HEK293T (cell line): ENCODE data around the gene HSD3B1.

Experiments
- ARNT ChIP-seq: fragments of 450-650 bp; IDR thresholded peaks from 2 replicates; pipeline ENCODE4 v1.6.1; 2017; ENCODE audit warnings: mild to moderate bottlenecking
- BHLHE40 ChIP-seq: fragments of 450-650 bp; IDR thresholded peaks from 2 replicates; pipeline ENCODE4 v1.6.1; 2016; ENCODE audit warnings: mild to moderate bottlenecking, moderate library complexity, borderline replicate concordance
- ELF4 ChIP-seq: fragments of 450-650 bp; IDR thresholded peaks from 2 replicates; pipeline ENCODE4 v1.6.1; 2017; ENCODE audit warnings: antibody characterized with exemption
- FOXA1 ChIP-seq: fragments of 450-650 bp; IDR thresholded peaks from 2 replicates; pipeline ENCODE4 v1.6.1; 2016; ENCODE audit warnings: mild to moderate bottlenecking
- FOXK2 ChIP-seq: fragments of 450-650 bp; IDR thresholded peaks from 2 replicates; pipeline ENCODE4 v1.6.1; 2016; ENCODE audit warnings: mild to moderate bottlenecking
- FOXM1 ChIP-seq: fragments of 450-650 bp; IDR thresholded peaks from 2 replicates; pipeline ENCODE4 v1.6.1; 2017; ENCODE audit warnings: mild to moderate bottlenecking, borderline replicate concordance
- HDGF ChIP-seq: fragments of 450-650 bp; IDR thresholded peaks from 2 replicates; pipeline ENCODE4 v1.6.1; 2017; ENCODE audit warnings: antibody characterized with exemption, borderline replicate concordance
- LEF1 ChIP-seq: fragments of 450-650 bp; IDR thresholded peaks from 2 replicates; pipeline ENCODE4 v1.6.1; 2017; ENCODE audit warnings: mild to moderate bottlenecking, borderline replicate concordance
- NFRKB ChIP-seq: fragments of 450-650 bp; IDR thresholded peaks from 2 replicates; pipeline ENCODE4 v1.6.1; 2016; ENCODE audit warnings: mild to moderate bottlenecking, moderate library complexity
- SP1 ChIP-seq: fragments of 450-650 bp; IDR thresholded peaks from 2 replicates; pipeline ENCODE4 v1.6.1; 2017
- ZNF384 ChIP-seq: fragments of 450-650 bp; IDR thresholded peaks from 2 replicates; pipeline ENCODE4 v1.6.1; 2016
- TF ChIP-seq, protein P1 (sequence below): fragments of 450-650 bp; IDR thresholded peaks from 2 replicates; pipeline ENCODE4 v1.6.1; 2016

GRCh38 chr1:119506941-119507340 is at the start of gene HSD3B1:
- TF ChIP-seq SP1 (no peak), HDGF (no peak), FOXA1 (no peak), FOXK2 (no peak), BHLHE40 (no peak), LEF1 (no peak), ZNF384 (no peak), NFRKB (no peak), FOXM1 (no peak), ARNT (no peak), ELF4 (no peak)
- TF ChIP-seq, protein P1, sequence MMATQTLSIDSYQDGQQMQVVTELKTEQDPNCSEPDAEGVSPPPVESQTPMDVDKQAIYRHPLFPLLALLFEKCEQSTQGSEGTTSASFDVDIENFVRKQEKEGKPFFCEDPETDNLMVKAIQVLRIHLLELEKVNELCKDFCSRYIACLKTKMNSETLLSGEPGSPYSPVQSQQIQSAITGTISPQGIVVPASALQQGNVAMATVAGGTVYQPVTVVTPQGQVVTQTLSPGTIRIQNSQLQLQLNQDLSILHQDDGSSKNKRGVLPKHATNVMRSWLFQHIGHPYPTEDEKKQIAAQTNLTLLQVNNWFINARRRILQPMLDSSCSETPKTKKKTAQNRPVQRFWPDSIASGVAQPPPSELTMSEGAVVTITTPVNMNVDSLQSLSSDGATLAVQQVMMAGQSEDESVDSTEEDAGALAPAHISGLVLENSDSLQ, result no peak
